SK-N-SH treated with all-trans-retinoic acid at 6 μM for 48 hours (cell line): ENCODE data around the gene C16orf54.

Source experiments
- ARNTL ChIP-seq: fragments of 450-650 bp; formaldehyde crosslinking; IDR thresholded peaks from 2 replicates; pipeline ENCODE4 v1.5.0; 2020; ENCODE audit warnings: low read depth, mild to moderate bottlenecking, moderate library complexity, borderline replicate concordance
- BACH2 ChIP-seq: fragments of 250-450 bp; sonication (Bioruptor Pico); IDR thresholded peaks from 2 replicates; pipeline ENCODE4 v1.9.0; 2021; ENCODE audit warnings: mild to moderate bottlenecking, borderline replicate concordance
- CSRNP3 ChIP-seq: fragments of 250-450 bp; sonication (Bioruptor Pico); IDR thresholded peaks from 2 replicates; pipeline ENCODE4 v1.5.1; 2021; ENCODE audit warnings: mild to moderate bottlenecking, moderate library complexity
- ESRRG ChIP-seq: fragments of 250-450 bp; sonication (Bioruptor Pico); IDR thresholded peaks from 2 replicates; pipeline ENCODE4 v1.6.1; 2021; ENCODE audit warnings: mild to moderate bottlenecking
- ISL1 ChIP-seq: fragments of 250-450 bp; sonication (Bioruptor Pico); IDR thresholded peaks from 2 replicates; pipeline ENCODE4 v2.1.2; 2022; ENCODE audit warnings: mild to moderate bottlenecking, moderate library complexity
- PATZ1 ChIP-seq: fragments of 250-450 bp; sonication (Bioruptor Pico); IDR thresholded peaks from 2 replicates; pipeline ENCODE4 v1.8.0; 2020; ENCODE audit warnings: mild to moderate bottlenecking, moderate library complexity, borderline replicate concordance
- RARB ChIP-seq: fragments of 250-450 bp; sonication (Bioruptor Pico); IDR thresholded peaks from 2 replicates; pipeline ENCODE4 v1.8.0; 2021; ENCODE audit warnings: mild to moderate bottlenecking, moderate library complexity
- TCF4 ChIP-seq: fragments of 250-450 bp; sonication (Bioruptor Pico); IDR thresholded peaks from 2 replicates; pipeline ENCODE4 v1.8.0; 2021; ENCODE audit warnings: mild to moderate bottlenecking, moderate library complexity, borderline replicate concordance
- ZFP3 ChIP-seq: fragments of 250-450 bp; sonication (Bioruptor Pico); IDR thresholded peaks from 2 replicates; pipeline ENCODE4 v1.5.0; 2020; ENCODE audit warnings: mild to moderate bottlenecking, moderate library complexity
- ZFP30 ChIP-seq: fragments of 450-650 bp; formaldehyde crosslinking; IDR thresholded peaks from 2 replicates; pipeline ENCODE4 v1.5.0; 2022; ENCODE audit warnings: mild to moderate bottlenecking, moderate library complexity
- ZNF565 ChIP-seq: fragments of 450-650 bp; formaldehyde crosslinking; conservative IDR thresholded peaks from 2 replicates; pipeline ENCODE4 v1.5.0; 2020; ENCODE audit warnings: low read depth, mild to moderate bottlenecking, moderate library complexity
- ZNF8 ChIP-seq: fragments of 450-650 bp; formaldehyde crosslinking; IDR thresholded peaks from 2 replicates; pipeline ENCODE4 v1.5.0; 2020; ENCODE audit warnings: mild to moderate bottlenecking, moderate library complexity

- TF ChIP-seq ARNTL (CRISPR knock-in tag) (no peak), ZFP3 (CRISPR knock-in tag) (no peak), ZNF8 (no peak), BACH2 (no peak), PATZ1 (CRISPR knock-in tag) (no peak), RARB (CRISPR knock-in tag) (no peak), ISL1 (CRISPR knock-in tag) (no peak), ZFP30 (CRISPR knock-in tag) (no peak), ESRRG (CRISPR knock-in tag) (no peak), ZNF565 (CRISPR knock-in tag) (no peak), TCF4 (CRISPR knock-in tag) (no peak), CSRNP3 (CRISPR knock-in tag) (no peak)
Observed at GRCh38 chr16:29734786-29735185, 11.0 kb downstream of the C16orf54 start.
